GM18873 (cell line): ENCODE data around the gene ADGRG3.

Experiments
- ATAC-seq: cut with Tn5 transposase; IDR thresholded peaks from one replicate; pipeline ENCODE4 v1.9.1; 2021; ENCODE audit warnings: mild to moderate bottlenecking, moderate library complexity, moderate number of reproducible peaks; ENCODE audit not compliant: unreplicated experiment, low FRiP score

ADGRG3 gene

DNA sequence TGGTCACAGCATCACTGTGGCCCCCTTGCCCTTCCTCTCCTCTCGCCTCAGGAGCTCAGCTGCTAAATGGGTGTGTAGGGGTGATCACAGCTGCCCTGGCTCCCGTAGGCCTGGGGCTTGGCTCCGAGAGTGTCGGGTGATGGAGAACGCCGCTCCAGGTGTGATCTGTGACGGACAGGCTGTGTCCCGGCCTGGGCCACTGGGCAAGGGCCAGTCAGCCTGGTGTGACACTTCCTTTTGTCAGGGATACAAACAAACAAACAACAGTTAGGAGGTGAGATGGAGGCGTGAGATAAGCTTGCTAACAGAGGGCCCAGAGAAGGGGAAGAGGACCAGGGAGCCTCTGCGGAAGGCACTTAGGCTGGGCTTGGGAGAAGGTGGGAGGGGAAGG, 37.7 kb upstream of the ADGRG3 start:
- no peak for ATAC-seq

DNA sequence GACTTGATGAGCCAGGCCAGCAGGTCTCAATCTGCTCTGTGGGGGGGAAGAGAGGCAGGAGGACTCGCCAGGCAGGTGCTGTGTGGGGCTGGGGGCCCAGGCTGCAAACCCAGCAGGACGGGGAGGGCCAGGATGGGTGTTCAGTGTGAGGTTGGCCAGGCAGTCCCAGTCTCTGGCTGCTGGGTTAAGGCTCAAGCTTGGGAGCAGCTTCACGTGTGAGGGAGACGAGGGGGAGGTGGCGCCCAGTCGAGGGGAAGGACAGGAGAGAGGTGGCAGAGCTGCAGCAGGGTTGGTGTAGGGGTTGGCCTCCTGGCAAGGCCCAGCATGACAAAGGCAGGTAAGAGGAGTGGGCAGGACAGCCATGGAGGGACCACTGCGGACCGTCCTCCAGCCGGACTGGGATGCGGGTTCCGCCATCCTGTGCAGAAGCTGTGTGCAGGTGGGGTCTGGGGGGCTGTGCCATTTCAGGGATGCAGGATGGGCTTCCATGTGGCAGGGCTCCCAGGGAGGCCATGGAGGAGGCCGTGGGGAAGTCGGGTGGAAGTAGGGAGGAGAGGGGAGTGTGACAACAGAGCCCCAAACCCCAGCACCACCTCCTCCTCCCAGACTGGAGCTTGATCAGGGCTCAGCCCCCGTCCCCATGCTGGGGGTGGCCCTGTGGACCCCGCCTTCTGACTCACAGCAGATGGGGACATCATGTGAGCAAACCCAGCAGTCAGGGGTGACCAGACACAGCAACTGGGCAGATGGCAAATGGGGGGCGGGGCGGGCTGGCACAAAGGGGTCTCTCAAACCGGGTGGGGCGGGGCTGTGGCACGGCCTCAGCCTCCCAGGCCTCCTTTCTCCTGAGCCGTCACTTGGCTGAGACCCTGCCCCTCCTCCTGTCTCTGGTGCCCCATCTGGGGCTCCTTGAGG, 36.9 kb upstream of the ADGRG3 start:
- no peak for ATAC-seq

DNA sequence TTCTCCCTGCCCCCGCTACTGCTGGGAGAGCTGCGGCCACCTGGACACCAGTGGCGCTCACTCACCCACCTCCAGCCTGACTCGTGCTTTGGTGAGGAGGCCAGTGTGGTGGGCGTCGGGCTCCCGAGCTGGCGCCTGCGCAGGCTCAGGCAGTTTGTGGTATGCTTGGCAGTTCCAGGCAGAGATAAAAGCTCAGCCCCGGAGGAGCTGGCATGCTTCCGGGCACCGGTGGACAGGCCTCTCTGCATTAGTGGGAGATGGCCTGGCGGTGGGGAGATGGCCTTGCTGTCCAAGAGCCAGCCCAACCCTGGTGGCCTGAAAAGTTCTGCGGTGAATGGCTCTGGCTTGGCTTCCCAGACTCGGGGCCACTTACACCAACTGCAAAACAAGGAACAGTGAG, 35.5 kb upstream of the ADGRG3 start:
- ATAC-seq: no peak

DNA sequence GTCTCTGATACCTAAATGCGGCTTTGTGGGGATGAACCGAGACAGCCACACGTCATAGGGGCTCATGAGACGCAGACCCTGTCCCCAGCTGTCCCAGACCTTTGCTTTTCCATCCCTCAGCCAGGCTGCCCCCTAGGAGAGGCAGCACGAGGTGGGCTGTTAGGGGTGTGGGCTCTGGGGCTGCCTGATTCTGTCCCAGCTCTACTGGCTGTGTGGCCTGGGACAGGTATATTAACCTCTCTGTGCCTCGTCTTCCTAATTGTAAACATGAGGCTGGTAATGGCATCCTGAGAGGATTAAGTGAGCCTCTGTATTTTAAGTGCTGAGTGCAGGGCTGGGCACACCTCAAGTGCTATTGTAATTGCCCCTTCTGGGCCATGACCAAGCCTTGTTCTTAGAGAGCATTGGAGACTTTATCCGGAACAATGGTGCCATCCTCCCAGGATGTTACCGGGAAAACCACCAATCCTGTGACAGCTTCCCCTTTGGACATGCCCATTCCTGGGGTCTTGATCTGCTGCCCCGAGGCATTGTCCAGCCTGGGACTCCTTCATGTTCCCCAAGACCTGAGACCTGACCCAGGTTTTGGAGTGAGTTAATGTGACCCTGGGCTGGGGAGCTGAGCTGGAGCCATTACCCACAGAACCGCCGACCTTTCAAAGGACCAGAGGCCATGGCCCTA, 34.6 kb upstream of the ADGRG3 start:
- no peak for ATAC-seq

DNA sequence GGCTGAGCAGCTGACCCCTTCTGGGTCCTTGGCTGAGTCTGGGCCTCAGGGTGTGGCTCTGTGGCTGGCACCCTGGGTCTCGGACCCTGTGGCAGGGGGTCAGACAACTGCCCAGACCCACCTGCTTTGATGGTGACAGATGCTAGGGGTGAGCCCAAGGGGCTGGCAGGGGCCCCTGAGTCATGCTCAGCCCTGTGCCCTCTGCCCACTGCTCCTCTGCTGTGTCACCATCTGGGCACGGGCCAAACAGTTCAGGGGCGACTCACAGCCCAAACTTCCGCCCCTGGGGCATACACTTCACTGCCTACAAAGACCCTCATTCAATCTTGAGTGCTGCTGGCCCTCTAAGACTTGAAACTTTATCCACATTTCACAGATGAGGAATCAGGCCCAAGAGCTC, 33.9 kb upstream of the ADGRG3 start:
- no peak for ATAC-seq

DNA sequence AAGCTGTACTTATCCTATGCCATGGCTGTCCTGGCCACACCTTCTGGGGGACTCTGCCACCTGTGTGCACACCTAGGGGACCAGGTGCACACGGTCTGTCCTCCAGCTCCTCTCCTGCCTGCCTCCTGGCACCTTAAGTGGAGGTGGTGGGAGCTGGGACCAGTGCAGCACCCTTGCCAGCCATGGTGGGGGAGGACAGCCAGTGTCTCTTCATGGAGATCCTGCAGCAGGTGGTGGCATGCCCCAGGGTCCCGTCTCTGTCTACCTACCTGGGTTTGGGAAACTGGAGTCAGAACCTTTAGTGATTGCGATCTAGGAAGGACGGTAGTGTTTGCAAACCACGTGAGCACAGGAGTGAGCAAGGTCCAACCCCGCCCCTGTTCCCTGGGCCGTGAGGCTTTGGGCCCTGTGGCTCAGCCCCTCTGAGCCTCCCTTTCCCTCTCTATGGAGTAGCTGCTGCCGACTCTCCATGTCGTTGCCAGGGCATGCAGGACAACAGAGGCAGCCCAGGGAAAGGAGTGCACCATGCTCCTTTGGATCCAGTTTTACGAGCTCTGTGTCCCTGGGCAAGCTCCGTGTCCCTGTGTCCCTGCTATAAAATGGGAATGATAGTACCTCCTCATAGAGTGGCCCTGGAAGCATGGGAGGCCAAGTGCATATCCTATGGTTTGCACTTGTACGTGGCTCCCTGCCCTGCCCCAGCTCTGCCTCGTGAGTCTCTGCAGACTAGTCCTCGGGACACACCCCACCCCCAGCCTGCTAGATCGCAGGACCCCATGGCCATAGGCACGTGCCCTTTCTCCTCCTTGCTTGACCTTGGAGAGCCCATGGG, 32.6 kb upstream of the ADGRG3 start:
- ATAC-seq: no peak

DNA sequence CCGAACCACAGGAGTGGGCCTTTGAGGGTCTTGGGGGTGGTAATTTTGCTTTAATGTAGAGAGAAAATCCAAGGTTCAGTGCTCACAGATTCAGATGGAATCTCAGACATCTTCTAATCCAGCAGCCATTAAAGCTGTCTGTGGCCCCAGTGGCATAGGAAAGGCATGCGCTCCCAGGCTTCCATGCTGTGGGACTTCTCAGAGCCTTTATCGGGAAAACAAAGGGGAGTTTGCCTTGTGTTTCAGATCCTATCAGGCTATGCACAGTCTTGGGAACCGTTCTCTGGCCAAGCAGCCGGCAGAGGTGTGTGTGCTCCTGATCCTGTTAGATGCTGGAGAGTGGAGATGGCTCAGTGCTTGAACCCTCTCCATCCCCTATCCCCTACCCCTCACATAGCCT, 31.9 kb upstream of the ADGRG3 start:
- ATAC-seq: no peak

DNA sequence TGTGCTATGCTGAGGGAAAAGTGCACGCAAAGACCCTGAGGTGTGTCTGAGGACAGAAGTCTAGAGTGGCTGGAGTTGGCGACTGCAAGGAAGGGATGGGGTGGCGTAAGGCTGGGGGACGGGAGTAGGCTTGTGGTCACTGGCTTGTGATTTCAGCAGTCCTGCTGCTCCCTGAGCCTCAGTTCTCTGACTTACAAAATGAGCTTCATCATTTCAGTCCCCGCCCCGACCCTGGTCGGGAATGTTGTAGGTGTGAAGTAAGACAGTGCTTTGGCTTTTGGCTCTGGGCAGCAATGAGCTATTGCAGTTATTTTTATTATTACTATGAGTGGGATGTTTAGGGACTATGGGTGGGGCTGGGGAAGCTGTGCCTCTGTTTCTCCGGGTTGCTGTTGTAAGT, 31.1 kb upstream of the ADGRG3 start:
- no peak for ATAC-seq

DNA sequence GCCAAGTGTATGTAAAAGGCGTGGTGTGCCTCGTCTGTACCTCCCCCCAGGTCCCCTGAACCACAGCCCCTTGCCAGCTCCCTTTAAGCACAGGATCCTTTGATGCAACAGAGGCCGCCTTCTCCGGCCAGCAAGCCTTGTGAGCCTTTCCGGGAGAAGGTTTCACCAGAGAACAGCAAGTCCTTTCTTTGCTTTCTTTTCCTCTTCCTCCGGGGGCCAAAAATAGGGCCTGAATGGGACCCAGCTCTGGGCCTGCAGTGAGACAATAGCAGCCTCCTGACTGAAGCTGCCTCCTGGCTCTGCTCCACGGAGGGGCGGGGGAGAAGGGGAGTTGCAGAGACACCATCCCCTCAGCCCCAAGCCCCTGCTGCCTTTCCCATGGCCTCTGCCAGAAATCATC, 30.7 kb upstream of the ADGRG3 start:
- ATAC-seq: no peak

DNA sequence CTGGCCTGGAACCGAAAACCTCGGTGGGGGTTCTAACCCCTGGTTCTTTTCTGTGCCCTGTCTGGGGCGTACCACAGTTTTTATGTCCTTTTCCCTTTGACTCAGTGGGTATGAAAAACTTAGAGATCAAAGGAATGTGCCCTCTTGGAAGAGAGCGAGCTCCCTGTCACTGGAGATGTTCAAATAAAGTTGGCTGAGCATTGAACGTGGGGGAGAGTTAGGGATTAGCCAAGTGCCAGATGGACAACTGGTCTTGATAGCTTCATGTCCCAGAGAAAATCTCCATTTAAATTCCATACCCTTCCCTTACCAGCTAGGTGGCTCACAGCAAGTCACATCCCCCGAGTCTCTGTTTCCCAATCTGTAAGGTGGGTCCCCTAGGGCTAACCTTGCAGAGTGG, 30.1 kb upstream of the ADGRG3 start:
- no peak for ATAC-seq

DNA sequence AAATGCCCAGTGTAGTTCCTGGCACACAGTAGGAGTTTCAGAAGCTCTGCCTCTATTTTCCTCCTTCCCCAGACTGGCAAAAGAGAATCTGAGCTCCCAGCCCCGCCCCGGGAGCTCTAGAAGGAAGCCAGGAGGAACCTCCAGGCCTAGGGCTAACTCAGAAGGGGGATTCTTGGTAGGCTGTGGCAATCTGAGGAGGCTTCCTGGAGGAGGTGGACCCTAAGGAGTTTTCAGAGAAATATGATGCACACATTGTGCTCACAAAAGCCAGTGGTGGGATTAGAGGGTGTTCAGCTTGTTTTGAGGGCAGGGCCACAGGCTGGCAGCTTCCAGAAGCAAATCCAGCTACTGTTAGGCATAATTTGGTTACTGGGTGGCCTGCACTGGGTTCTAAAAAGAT, 29.7 kb upstream of the ADGRG3 start:
- no peak for ATAC-seq

DNA sequence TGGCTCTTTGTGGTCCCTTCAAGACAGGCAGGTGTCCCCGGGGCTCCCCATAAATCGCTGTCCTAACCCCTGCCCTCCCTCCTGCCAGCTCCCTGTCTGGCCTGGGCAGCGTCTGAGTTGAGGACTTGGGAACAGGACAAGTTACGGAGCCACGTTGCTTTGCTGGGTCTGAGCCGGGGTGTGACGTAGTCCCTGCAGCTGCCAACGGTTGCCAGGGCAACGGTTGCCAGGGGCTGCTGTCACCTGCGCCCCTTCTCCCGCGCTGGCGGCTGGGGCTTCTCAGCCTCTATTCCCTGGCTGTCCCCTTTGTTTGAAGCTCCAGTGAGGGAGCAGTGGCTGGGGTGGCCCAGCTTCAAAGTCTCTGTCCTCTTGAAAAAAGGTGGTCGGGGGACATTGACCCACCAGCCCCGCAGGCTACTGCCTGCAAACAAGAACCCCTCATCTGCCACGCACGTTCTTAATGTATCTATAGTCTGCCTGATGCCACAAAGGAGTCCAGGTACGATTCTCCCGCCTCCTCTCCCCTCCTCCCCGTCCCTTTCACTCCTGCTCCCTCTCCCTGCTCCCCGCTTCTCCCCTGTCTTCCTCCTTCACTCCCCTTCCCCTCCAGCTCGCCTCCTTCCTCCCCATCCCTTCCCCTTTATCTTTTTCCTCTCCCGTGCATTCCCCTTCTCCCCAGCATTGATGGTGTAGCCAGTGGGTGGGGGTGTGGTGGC, 28.8 kb upstream of the ADGRG3 start:
- no peak for ATAC-seq

DNA sequence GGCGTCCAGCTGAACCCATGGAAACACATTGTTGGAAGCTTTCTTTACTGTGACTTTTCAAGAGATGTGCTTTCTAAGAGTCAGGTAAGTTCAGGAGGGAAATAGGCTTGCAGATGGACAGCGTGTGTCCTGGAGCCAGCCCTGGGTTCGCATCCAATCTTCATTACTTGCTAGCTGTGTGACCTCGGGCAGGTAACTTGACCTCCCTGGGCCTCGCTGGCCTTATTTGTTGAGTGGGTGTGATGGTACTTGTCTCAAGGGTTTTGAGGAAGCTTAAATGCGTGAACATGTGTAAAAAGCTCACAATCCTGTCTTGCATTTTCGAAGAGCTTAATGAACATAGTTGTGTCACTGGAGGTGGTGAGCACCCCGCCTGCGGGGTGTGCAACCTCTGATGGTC, 27.9 kb upstream of the ADGRG3 start:
- no peak for ATAC-seq

DNA sequence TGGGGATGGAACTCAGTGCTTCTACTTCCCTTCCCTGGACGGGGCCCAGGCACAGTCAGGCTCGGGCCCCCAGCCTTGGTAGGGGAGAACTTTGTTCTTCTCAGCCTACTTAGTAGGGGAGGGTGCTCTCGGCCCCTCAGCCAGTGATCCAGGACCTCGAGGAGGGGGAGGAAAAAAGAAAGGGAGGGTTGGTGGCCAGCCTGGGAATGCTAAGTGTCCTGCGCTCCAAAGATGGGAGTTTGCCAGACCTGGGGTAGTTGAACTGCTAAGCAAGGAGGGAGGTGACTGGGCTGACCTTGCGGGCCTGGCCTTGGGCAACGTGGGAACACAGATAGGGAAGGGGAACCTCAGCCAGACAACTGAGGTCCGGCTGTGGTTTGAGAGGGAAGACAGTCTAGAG, 27.5 kb upstream of the ADGRG3 start:
- no peak for ATAC-seq

DNA sequence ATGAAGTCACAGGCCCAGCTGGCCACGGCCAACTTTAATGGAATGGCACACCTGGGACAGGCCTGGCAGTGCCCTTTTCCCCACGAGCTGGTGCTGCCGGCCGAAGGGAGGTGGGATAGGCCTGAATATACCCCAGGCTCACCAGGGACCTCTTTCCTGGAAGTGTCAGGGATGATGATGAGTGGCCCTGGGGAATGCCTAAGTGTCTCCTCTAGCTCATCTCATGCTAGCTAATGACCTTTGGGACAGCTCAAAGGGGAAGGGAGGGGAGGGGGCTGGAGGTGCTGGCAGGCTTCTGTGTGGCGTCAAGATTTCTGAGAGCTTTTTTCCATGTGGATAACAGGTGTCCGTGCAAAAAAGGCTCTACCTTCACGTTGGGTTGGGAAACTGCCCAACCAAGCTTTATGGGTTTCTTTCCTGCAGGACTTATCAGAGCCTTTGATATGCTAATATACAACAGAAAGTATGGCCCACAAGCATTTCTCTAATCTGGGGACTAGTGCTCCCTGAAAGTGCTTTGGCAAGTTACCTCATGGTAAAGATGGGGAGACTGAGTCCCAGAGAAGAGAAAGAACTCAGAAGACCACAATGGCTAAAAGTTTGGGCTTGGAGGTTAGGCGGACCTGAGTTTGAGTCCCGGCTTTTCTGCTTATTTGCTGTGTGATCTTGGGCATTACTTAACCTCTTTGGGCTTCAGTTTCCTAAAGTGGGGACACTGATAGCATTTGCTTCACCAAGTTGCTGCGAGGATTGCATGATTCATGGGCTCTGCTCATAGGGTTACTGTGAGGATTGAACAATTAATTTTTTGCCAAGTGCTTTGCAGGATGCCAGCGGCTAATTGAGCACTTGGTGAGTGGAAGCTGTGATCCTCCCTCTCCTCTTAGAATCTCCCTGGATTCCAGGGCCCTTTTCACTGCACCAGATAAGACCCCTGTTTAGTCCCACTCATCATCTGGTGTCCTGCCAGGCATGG, 25.7 kb upstream of the ADGRG3 start:
- no peak for ATAC-seq

DNA sequence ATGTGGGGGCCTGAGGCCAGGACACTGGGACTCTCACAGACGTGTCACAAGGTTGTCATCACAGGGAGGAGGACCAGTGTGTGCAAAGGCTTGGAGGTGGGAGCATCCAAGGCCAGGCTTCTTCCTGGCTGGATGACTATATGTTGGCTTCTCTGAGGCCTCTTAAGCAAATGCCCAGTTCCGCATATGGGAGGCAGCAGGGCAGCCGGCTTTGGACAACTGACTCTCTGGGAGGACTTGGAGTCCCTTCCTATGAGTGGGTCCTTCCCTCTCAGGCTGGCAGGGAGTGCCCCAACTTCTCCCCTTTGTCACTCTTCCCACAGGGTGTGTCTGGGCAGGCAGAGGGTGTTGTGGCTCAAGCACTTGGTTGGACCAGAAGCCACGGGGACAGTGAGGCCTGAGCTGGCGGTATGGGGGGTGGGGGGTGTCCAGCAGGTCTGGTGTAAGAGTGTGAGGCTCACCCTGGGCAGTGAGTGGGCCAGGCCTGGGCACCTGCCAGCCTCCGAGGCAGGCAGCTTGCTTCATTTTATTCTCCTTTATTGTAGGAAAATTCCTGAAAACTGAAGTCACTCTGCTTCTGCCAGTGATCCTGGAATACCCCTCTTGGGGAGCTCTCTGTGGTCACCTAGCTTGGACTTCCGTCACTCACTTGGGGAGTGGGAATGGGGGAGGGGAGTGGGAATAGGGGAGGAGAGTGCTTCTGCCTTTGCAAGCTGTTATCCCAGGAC, 24.8 kb upstream of the ADGRG3 start:
- ATAC-seq: no peak

DNA sequence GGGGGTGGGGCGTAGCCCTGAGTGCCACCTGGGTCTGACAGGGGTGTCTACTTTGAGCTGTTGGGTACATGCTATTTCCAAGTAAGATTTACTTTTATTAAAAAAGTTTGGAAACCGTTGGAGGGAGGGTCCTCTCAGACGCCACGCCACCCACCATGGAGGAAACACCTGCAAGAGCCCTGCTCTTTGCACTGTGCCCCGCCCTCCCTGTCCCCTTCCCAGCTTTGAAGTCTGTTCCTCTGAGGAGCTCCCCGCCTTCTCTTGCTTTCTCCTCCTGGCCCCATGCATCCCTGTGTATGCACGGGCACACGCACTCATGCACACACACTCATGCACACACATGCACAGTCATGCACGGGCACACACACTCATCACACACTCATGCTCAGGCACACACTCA, 24.2 kb upstream of the ADGRG3 start:
- ATAC-seq: no peak

DNA sequence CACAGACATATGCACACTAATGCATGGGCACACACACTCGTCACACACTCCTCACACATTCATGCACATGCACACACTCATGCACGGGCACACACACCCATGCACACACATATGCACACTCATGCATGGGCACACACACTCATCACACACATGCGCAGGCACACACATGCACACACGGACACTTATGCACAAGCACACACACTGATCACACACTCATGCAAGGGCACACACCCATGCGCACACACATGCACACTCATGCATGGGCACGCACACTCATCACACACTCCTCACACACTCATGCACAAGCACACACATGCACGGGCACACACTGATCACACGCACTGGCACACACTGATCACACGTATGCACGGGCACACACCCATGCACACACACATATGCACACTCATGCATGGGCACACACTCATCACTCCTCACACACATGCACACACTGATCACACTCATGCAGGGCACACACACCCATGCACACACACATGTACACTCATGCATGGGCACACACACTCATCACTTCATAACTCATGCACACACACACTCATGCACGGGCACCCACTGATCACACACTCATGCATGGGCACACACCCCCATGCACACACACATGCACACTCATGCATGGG, 23.6 kb upstream of the ADGRG3 start:
- no peak for ATAC-seq
